NT2/D1 (cell line): Measurements from ENCODE around the gene SLC25A41.

Experiments used
- SUZ12 ChIP-seq: IDR thresholded peaks from 2 replicates; pipeline ENCODE4 v1.6.1; 2011; ENCODE audit not compliant: insufficient read length, insufficient read depth; ENCODE audit errors: extremely low read depth
- YY1 ChIP-seq: IDR thresholded peaks from 2 replicates; pipeline ENCODE4 v1.6.1; 2011; ENCODE audit not compliant: insufficient read length, insufficient read depth
- ZNF274 ChIP-seq: IDR thresholded peaks from 2 replicates; pipeline ENCODE4 v1.6.1; 2011; ENCODE audit warnings: mild to moderate bottlenecking, low read depth, low read length

DNA sequence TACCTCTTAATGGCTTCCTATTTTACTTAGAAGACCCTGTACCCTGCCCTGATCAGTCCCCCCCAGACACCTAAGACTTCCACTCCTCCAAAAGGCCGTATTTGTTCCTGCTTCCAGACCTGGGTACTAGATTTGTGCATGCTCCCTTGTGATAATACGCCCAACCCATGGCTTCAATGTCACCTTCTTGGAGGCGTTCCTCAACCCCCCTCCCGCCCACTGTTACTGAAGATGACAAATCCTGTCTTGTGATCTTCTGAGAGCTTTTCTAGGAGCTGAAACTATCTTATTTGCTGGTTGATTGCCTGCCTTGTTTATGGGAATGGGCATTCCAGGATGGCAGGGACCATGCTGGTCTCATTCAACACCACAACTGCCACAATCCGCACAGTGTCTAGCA lies 16.6 kb upstream of the SLC25A41 start:
- no peak for TF ChIP-seq YY1
- no peak for TF ChIP-seq ZNF274
- TF ChIP-seq SUZ12 = no peak
